HG03460 (cell line): ENCODE data around the gene IFNGR1.

Experiments
- ATAC-seq: cut with Tn5 transposase; IDR thresholded peaks from one replicate; pipeline ENCODE4 v1.9.1; 2021; ENCODE audit not compliant: unreplicated experiment

IFNGR1 gene

DNA sequence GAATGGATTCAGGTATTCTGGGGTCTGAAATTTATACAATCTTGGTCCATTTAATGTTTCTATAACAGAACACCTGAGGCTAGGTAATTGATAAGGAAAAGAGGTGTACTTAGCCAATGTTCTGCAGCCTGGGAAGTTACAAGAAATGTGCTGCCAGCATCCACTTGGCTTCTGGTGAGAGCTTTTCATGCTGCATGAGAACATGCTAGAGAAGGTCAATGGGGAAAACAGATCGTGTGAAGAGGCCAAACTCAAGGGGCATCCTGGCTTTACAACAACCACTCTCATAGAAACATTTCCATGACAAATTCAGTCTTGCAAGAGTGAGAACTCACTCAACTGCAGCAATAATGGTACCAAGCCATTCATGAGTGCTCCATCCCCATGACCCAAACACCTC is 62.5 kb downstream of the IFNGR1 start:
- ATAC-seq = no peak

DNA sequence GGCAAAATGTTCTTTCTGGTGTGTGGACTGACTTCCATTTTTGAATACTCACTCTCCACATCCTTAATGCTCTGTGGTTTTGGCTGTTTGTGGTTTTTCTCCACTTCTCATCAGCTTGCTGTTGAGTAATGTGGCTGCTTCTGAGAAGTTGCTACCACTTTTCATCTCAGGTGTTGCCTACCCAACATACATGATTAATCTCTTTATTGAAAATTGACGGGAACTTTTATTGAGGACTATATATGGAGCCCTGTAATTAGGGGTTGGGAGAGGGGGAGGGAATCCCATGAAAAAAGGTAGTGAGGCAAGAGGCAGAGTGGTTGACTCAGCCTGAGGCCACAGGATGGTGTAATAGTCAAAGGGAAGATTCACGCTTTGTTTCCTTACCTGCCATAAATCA is 63.4 kb downstream of the IFNGR1 start:
- peak; percentile 65 for ATAC-seq

DNA sequence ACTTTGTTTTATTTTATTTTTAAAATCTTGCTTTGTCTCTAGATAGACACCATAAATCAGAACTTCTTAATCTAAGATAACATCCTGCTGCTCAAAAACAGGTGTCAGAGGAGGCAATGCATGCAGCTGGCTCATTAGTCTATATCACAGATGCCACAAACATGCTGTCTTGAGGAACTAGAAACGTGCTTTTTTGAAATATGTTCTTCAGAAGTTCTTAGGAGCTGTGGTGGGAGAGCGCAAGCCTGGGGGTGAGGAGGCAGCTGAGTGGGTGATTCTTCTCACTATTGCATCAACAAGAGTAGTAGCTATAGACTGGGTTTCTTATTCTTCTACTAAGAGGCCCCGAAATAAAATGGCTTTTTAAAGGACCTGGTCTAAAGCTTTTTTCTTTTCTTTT is 69.1 kb downstream of the IFNGR1 start:
- no peak for ATAC-seq

DNA sequence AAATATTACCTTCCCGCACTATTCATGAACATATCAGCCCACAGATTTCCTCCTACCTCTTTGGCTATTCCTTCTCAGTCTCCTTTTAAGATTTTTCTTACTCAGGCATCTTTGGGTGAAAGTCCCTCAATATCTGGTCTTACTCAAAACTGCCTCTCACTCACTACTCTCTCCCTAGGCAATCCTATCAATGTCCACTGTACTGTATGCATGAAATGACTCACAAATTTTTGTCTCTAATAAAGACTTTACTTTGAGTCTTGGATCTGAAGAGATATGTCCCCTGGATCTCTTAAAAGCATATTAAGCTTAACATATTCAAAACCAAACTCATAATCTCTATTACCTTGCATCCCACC is 70.2 kb downstream of the IFNGR1 start:
- ATAC-seq = no peak

DNA sequence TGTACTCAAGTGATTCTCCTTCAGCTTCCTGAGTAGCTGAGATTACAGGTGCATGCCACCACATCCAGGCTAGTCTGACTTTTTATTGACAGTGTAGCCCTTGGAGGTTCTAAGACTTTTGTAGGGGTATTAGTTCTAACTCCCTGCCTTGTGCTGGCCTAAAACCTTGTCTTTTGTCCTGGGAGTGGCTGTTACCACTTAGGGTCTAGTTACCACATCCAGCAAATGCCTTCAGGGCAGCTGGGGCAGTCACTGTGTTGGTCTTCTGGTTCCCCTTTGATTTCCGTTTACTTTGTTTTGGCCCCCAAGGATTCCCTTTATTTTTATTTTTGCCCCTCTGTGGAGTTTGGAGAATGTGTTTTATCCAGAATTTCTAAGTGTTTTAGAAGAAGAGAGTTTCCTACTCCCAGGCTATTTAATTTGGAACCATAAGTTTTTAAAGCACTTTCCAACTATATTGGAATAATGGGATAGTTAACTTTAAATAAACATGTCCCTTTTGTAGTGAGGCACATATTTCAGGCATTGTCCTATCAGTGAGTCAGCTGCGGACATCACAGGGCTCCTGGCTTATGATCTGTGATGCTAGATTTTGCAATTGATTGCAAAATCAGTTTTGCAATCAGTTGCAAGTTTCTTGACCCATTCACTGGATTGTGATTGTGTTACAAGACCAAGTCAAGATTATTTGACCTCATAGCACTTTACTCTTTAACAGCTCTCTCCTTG is 70.7 kb downstream of the IFNGR1 start:
- ATAC-seq = no peak
